ENCODE results near the gene CWF19L2.
"Not testable (repeated sequence)": the region's sequence is repeated elsewhere in the genome, so short reads cannot be mapped to it uniquely, and the experiment has no call there.

The CWF19L2 gene

DNA sequence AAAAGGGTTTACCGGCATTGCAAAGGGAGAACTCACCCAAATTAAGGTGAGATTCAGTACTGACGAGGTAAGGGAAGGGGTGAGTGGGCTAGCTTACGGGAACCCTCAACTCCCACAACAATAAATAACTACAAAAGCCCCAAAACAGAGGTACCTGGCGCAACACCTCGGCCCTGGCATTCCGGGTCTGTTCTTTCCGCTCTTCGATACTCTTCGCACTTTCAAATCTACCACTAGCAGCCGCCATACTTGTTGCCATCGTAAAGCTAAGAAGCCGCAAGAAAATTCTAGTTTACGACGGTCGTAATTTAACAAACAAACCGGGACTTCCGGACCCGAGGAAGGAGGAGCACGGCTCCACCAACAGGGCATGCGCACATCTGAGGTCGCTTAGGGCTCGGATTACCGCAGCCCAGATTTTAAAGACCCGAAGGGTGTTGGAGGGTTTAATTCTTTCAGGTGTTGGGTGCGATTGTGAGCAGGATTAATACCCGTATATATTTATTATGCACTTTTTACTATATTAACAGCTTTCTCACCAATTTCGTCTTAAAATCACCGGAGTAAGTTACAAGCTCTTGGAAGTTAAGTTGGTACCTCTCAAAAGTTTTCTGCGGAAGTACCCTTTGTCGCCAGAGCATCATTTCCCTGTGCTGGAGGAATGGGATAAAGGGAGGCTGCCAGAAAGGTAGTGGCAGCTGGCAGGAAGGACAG is at the start of gene CWF19L2:
Gene CWF19L2 (minus strand): TSS at position 268 of the 714 bp plus-strand sequence. CDS start 9 bp downstream, at position 259.
- peak; percentile 33 to 95 for DNase-seq

- DNase-seq, result no peak
Observed at GRCh38 chr11:107505647-107506225, 48.1 kb upstream of the CWF19L2 start.

DNA sequence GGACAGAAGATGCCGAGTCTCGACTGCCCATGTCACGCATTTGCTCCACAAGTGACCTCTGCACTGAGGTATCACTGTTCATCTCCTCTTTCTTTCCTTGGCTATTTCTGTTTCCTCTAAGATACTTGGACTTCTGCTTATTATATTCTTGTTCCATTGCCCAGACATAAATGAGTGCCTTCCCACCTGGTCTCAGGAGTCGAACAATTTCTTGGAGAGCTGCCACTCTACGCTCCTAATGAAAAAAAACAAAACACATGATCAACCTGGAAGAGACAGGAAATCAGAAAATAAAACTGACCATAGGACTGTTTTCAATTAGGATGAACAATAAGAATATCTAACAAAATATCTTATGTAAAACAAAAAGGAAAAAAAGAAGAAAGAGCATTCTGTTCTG is 47.4 kb upstream of the CWF19L2 start:
- DNase-seq, result no peak

DNA sequence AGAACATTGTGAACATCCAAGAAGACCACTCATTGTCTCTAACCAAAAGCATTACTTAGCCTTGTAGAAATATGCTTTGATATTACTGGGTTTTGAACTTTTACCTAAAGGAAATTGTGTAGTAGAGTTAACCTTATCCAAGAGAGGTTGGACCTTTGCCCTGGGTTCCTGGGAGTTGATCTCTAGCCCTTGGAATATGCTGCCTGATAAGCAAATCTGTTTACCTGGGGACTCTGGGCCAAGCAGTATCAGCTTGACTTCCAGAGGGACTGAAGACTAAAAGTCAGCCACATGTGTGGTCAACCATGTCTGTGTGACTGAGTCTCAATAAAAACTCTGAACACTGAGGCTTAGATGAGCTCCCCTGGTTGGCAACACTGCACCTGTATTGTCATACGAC is 44.1 kb upstream of the CWF19L2 start:
- DNase-seq, result no peak

- not testable (repeated sequence) for DNase-seq
Observed at GRCh38 chr11:107497371-107497770, 39.7 kb upstream of the CWF19L2 start.

GRCh38 chr11:107496011-107496410 is 38.4 kb upstream of the CWF19L2 start:
- DNase-seq, result no peak

DNA sequence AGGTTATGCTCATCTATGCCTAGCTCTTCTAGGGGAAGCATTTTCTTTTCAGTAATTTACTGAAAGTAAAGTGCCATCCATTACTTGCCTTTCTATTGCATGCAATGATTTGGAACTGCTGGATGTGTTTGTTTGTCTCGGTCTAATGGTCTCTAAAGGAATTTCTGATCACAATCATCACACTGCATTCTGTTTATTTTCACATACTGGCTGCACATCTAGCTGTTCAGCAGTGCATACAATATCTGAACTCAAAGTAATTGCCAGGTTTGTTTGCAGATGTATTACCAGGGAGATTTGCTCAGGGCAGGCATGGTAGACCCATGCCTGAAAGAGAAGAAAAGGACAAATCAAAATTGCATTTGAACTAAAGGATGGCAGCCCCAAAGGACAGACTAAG is 36.4 kb upstream of the CWF19L2 start:
- DNase-seq, result no peak

DNA sequence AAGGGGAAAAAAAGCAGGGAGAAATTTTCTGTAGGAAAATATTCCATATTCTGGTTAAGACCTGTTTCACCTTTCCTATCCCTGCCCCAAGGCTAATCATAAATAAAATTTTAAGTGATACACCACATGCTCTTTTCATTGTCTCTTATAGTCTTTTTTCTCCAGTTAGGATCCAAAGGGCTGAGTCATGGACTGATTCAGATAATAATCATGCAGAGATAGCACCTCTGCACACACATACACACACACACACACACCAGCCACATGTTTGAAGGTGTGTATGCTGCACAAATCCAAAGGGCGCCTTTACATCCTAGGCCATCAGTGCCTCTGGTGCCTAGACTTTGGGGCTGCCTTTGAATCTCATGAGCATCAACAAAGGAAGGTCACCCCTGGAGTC is 35.5 kb upstream of the CWF19L2 start:
- DNase-seq, result no peak

- no peak for DNase-seq
Observed at GRCh38 chr11:107490836-107491235, 33.2 kb upstream of the CWF19L2 start.

DNA sequence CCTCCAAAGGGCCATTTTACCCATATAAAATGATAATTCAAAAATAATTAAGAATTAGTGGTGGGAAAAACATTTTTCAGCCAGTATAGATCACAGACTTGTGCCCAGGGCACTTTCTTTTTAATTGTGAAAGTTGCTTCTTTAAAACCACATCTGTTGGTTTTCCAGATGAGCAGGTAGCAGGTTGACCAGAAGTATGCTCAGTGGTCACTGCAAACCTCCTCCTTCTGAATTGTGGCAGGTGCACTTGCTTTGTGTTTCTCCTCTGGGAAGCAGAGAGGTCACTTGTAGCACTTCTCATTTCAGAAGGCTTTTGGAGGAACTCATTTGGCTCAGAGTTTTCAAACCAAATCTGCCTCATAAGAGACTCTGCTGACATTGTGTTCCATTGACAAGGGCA is 24.6 kb upstream of the CWF19L2 start:
- DNase-seq, result no peak

DNA sequence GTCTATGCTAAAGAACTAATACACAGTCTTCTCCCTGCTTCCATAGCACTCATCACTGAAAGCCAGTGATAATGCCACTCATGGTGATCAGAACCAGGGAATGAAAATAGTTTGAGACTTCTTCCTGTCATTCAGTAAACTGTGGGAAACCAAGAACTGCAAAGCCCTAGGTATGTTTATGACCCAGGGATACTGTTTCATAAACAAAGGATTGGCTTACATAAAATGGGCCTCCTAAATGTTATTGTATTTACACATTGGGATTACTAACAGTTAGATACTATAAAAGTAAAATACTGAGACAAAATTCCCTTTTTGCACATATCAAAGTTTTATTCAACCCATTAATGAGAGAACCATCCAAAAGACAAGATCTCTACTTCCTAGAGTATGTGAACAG is 21.3 kb upstream of the CWF19L2 start:
- DNase-seq, result no peak

DNA sequence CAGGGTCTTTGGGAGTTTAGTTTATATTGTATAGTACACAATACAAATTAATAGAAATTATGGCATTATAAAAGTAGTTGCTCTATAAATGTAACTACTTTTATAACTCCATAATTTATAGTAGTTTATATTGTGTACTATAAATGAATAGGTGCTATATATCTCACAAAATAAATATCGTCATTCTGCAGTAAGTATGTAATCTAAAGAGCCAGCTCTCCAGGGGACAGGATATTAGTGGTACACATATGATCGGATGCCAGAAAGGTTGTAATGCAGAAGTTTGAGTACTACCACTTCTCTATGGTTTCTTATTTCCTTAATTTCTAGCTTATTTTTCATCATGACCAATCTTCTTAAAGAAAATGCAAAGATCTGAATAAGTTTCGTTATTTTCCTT is 20.2 kb upstream of the CWF19L2 start:
- no peak for DNase-seq

DNA sequence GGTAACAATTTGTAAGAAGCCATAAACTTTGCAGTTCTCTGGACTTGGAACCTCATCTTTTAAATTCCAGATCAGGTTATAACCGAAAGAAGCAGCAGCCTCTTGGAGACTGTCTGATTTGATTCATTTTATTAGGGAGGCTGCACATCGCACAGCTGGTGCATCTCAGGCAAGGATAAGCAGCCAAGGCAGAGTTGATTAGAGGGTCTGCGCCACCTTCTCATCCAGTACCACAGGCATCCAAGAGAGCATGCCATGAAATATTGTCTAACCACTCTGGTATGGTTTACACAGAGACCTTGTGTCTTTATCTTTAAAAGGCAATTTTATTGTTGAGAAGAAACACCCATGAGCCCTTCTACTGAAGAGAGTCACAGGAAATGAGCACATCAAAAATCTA is 16.2 kb upstream of the CWF19L2 start:
- no peak for DNase-seq

DNA sequence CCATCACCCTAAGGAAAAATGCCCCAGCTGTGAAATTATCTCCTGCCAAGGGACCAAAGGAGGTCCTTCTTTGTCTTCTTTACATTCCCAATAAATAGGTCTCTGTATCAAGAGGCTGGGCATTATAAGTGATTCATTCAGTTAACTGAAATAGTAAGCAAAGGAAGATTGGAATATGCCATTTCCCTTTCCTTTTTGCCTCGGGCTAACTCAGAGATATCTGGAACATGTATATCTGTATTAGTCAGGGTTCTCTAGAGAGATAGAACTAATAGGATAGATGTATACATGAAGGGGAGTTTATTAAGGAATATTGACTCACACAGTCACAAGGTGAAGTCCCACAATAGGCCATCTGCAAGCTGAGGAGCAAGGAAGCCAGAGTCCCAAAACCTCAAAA is 15.3 kb upstream of the CWF19L2 start:
- no peak for DNase-seq

- DNase-seq, result no peak
Observed at GRCh38 chr11:107468596-107468995, 11.0 kb upstream of the CWF19L2 start.

DNA sequence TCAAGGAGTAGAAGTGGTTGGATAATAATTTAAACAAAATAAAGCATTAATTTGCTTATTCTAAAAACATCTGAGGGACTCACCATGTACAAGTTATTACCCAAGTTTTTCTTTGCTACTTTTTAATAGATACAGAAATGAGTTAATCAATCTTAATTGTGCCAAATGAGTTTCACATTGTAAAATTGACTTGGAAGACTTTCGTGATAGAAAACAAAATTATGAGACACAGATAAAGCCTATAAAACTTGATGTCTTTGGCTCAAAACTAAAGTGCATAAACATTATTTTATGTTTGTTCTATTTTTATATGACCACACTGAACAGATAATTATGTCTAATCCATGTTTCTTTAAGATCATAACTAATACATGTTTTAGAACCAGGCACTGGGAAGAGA is 10.1 kb upstream of the CWF19L2 start:
- no peak for DNase-seq

GRCh38 chr11:107466275-107466866 is 8.7 kb upstream of the CWF19L2 start:
- not testable (repeated sequence) for DNase-seq

- DNase-seq, result no peak
Observed at GRCh38 chr11:107457205-107457557, 444 bp downstream of the CWF19L2 start.

GRCh38 chr11:107453594-107454286 is 3.9 kb downstream of the CWF19L2 start:
- DNase-seq, result no peak

GRCh38 chr11:107446822-107447431 is 10.7 kb downstream of the CWF19L2 start:
- DNase-seq, result no peak

- DNase-seq, result no peak
Observed at GRCh38 chr11:107442715-107443215, 14.9 kb downstream of the CWF19L2 start.

- no peak for DNase-seq
Observed at GRCh38 chr11:107439586-107440167, 17.9 kb downstream of the CWF19L2 start.

- DNase-seq, result no peak
Observed at GRCh38 chr11:107438148-107438547, 19.5 kb downstream of the CWF19L2 start.
